BJ (cell line): ENCODE measurements around the gene CTPS1. TPM values are rescaled to one million over a fixed set of nuclear protein-coding genes. Genes with fewer than 3 reads are reported as not detected.
A peak's percentile ranks its signal among the peaks of the same experiment; 100 is the strongest.

Source experiments
- CTCF ChIA-PET: fragments of 350-600 bp; formaldehyde crosslinking; extraction: SDS; loops from one replicate; lab custom pipeline; 2021; ENCODE audit warnings: antibody characterized with exemption, inconsistent platforms; lab: Yijun Ruan, JAX
- POLR2A ChIA-PET: fragments of 300-600 bp; sonication (Branson Sonifier 250); formaldehyde crosslinking; extraction: SDS; loops from one replicate; lab custom pipeline; 2021; ENCODE audit warnings: antibody characterized with exemption; lab: Charles Lee
- DNase-seq: peaks from one replicate; pipeline ENCODE4 v3.0.0-alpha.2; 2011; ENCODE audit warnings: low read depth
- H3K27me3 ChIP-seq: 2 replicates; pipeline ENCODE4 v1.6.0; 2011; ENCODE audit warnings: low read length; ENCODE audit not compliant: control insufficient read depth, insufficient read depth
- H3K36me3 ChIP-seq: 2 replicates; pipeline ENCODE4 v1.5.1; 2011; ENCODE audit warnings: low read length; ENCODE audit not compliant: control insufficient read depth, insufficient read depth
- H3K4me3 ChIP-seq: 2 replicates; pipeline ENCODE4 v1.5.1; 2011; ENCODE audit warnings: low read depth, mild to moderate bottlenecking, control low read depth, low read length
- CTCF ChIP-seq: IDR thresholded peaks from 2 replicates; pipeline ENCODE4 v1.5.1; 2011; ENCODE audit warnings: low read depth, mild to moderate bottlenecking, control low read depth, inconsistent platforms, low read length, moderate library complexity; ENCODE audit not compliant: insufficient read depth
- polyA plus RNA-seq: library from polyadenylated mRNA; depleted of rRNA; stranded (reverse); fragments of >200 nt; gene quantifications from 2 replicates; pipeline ENCODE4 v1.2.3, GENCODE V29; 2011

CTPS1 gene
- polyA plus RNA-seq, 1 experiment, result 45.1 TPM

- no peaks in the 10 kb centered on the region for H3K36me3 ChIP-seq
Measured at GRCh38 chr1:40980453-40981121, 1.1 kb downstream of the CTPS1 start.

DNA sequence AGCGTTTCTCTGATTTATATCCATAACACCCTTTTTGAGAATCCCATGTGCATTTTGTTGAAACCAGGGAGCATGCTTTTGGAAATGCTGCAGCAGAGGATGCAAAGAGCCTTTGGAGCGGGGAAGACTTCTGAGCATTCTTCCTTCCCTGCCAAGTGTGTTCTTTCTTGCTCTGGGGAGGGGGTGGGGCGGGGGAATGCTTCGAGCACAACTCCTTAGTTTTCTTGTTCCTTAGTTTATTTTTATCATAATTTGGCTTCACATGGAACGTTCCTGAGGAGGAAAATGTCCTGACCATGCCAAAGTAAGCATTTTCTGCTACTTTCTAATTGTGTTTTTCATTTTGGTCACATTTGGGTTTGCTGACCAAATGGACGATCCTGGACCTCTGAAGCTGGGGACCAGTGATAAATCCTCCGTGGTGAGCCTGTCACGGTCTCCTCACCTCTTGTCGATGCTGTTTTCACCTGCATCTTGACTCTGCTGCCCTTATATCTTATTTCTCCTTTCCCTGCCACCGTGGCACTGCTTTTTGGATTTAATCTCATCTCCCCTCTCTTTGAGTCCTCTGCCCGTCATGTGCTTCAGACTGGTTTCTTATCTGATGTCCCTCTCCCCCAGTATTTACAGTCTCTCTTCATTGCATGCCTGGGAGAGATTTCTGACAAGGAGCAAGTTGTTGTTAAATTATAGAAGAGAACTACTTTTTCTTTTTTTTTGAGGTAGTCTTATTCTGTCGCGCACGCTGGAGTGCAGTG lies 2.4 kb downstream of the CTPS1 start:
- H3K36me3 ChIP-seq, result no peaks in the 10 kb centered on the region
- H3K27me3 ChIP-seq, result no peaks in the 10 kb centered on the region
- DNase-seq, result no peak
- no peak overlapping the region for H3K4me3 ChIP-seq
- ChIA-PET POLR2A (no interaction called here), CTCF (interaction anchor here (5.3 kb wide), 1 partner anchor 22 kb away, joined by 25 read pairs; no protein-coding TSS in a partner anchor)
- no peak for TF ChIP-seq CTCF

More at GRCh38 chr1:40980453-40981121, 1.1 kb downstream of the CTPS1 start:
- DNase-seq, result no peak
- ChIA-PET POLR2A (interaction anchor here (0.6 to 0.7 kb wide), 2 partner anchors 119 to 163 kb away, joined by 3 to 4 read pairs; partner anchors contain the start of gene CITED4), CTCF (interaction anchor here (0.6 to 2.5 kb wide), 7 partner anchors 10 to 148 kb away, joined by 3 to 11 read pairs (median 5); no protein-coding TSS in a partner anchor)
- Histone ChIP-seq H3K4me3 (peak overlapping the region; percentile 65), H3K27me3 (no peaks in the 10 kb centered on the region)
- no peak for TF ChIP-seq CTCF

DNA sequence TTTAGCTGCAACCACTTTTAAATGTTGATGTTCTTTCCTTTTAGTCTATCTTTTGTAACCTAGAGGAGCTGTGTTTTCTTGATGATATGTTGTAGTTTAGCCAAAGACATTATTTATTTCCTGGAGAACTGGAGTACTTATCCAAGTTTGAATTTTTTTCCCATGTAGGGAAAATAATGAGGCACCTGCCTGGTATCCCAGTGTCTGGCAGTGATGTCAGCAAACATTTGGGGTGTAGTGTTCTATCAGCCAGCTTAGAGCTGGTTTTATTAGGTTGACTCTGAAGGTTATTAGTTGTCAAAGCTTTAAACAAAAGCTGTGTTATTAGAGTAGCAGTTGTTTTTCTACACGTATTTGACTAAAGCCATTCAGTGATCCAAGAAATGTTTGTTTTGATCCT lies 3.2 kb downstream of the CTPS1 start:
- no peak for DNase-seq
- ChIA-PET POLR2A (interaction anchor here (0.6 kb wide), 1 partner anchor 534 kb away, joined by 4 read pairs; no protein-coding TSS in a partner anchor), CTCF (interaction anchor here (5.3 kb wide), 1 partner anchor 21 kb away, joined by 25 read pairs; no protein-coding TSS in a partner anchor)

GRCh38 chr1:40983286-40983685 lies 3.8 kb downstream of the CTPS1 start:
- no peaks in the 10 kb centered on the region for H3K27me3 ChIP-seq
- DNase-seq, result no peak
- ChIA-PET CTCF (interaction anchor here (5.3 kb wide), 1 partner anchor 20 kb away, joined by 25 read pairs; no protein-coding TSS in a partner anchor), POLR2A (no interaction called here)
- 0 out of 2 replicates have a peak, but pooled peaks cover 3% of the 10 kb centered on the region for H3K36me3 ChIP-seq
- H3K4me3 ChIP-seq, result no peak overlapping the region
- no peak for TF ChIP-seq CTCF

More for the DNA sequence above, 3.2 kb downstream of the CTPS1 start:
- H3K4me3 ChIP-seq, result no peak overlapping the region
- H3K27me3 ChIP-seq, result no peaks in the 10 kb centered on the region
- H3K36me3 ChIP-seq, result 0 out of 2 replicates have a peak, but pooled peaks cover under 1% of the 10 kb centered on the region
- no peak for TF ChIP-seq CTCF

GRCh38 chr1:40984066-40984465 lies 4.6 kb downstream of the CTPS1 start:
- ChIA-PET CTCF (interaction anchor here (5.3 kb wide), 1 partner anchor 19 kb away, joined by 25 read pairs; no protein-coding TSS in a partner anchor), POLR2A (no interaction called here)
- no peak for DNase-seq
- TF ChIP-seq CTCF, result no peak
- H3K27me3 ChIP-seq, result no peaks in the 10 kb centered on the region
- peaks cover 4% of the 10 kb centered on the region for H3K36me3 ChIP-seq
- no peak overlapping the region for H3K4me3 ChIP-seq
